Suprapubic skin (tissue), 4 donors: ENCODE results near the gene TPI1. TPM values are rescaled to one million over a fixed set of nuclear protein-coding genes. Genes with fewer than 3 reads are reported as not detected.

Experiments
- DNase-seq, 2 donors: peaks; one replicate each; pipeline ENCODE4 v3.0.0-alpha.2; 2019; ENCODE audit warnings: low spot score in 2 of 2
- H3K27ac ChIP-seq: fragments of 200-600 bp; sonication (generic); one replicate; pipeline ENCODE4 v1.5.1; 2019
- H3K27me3 ChIP-seq: fragments of 200-600 bp; sonication (generic); one replicate; pipeline ENCODE4 v1.5.1; 2019
- H3K36me3 ChIP-seq: fragments of 200-600 bp; sonication (generic); one replicate; pipeline ENCODE4 v1.5.1; 2019
- H3K4me1 ChIP-seq: fragments of 200-600 bp; sonication (generic); one replicate; pipeline ENCODE4 v1.5.1; 2019
- H3K4me3 ChIP-seq: fragments of 200-600 bp; sonication (generic); one replicate; pipeline ENCODE4 v1.5.1; 2019; ENCODE audit warnings: mild to moderate bottlenecking
- H3K9me3 ChIP-seq: fragments of 200-600 bp; sonication (generic); one replicate; pipeline ENCODE4 v1.5.1; 2019
- CTCF ChIP-seq, 2 donors: fragments of 200-600 bp in 1 of 2; fragments of 450-650 bp in 1 of 2; sonication (generic) in 1 of 2; IDR thresholded peaks; one replicate each; pipeline ENCODE4 v1.5.1; 2016 to 2019; ENCODE audit warnings: antibody characterized with exemption in 2 of 2, mild to moderate bottlenecking in 1 of 2, moderate library complexity in 1 of 2
- EP300 ChIP-seq: sonication (generic); formaldehyde crosslinking; IDR thresholded peaks from one replicate; pipeline ENCODE4 v1.6.1; 2017; ENCODE audit warnings: antibody characterized with exemption
- POLR2A ChIP-seq, 2 donors: fragments of 450-650 bp; IDR thresholded peaks; one replicate each; pipeline ENCODE4 v1.6.1; 2017; ENCODE audit warnings: antibody characterized with exemption in 2 of 2, mild to moderate bottlenecking in 2 of 2, moderate library complexity in 2 of 2
- POLR2AphosphoS5 ChIP-seq, 3 donors: sonication (generic); formaldehyde crosslinking; IDR thresholded peaks; one replicate each; pipeline ENCODE4 v1.6.1; 2017; ENCODE audit warnings: antibody characterized with exemption in 3 of 3
- WGBS: methylation state at CpG from one replicate; pipeline ENCODE4 v1.1.5; 2018; 5-methylcytosine and 5-hydroxymethylcytosine counted together
- total RNA-seq, 4 donors: library from RNA; depleted of rRNA; stranded (reverse); fragments of >200 nt; gene quantifications; one replicate each; pipeline ENCODE4 v1.1.0, GENCODE V29; 2016

The TPI1 gene
- total RNA-seq, 4 donors from 2014 or later, result 185 to 498 (median 405) TPM

GRCh38 chr12:6838854-6839253 is 28.5 kb upstream of the TPI1 start:
- peaks cover 46% of the 10 kb centered on the region for H3K36me3 ChIP-seq
- no peaks in the 10 kb centered on the region for H3K4me1 ChIP-seq
- no peak overlapping the region for H3K4me3 ChIP-seq
- H3K9me3 ChIP-seq, result no peaks in the 10 kb centered on the region
- H3K27me3 ChIP-seq, result no peaks in the 10 kb centered on the region
- DNase-seq, result no peak
- WGBS, result 85% methylated on average over 16 of the region's 16 CpGs
- TF ChIP-seq EP300 (no peak), POLR2A (IDR thresholded peaks at IDR 0.05) (no peak), POLR2AphosphoS5 (IDR thresholded peaks at IDR 0.05) (no peak), CTCF (IDR thresholded peaks at IDR 0.05) (no peak)
- H3K27ac ChIP-seq, result no peak overlapping the region

- Histone ChIP-seq H3K9me3 (no peaks in the 10 kb centered on the region), H3K36me3 (peaks cover 43% of the 10 kb centered on the region)
- 78% methylated on average over 10 of the region's 10 CpGs for WGBS
These were observed 27.7 kb upstream of the TPI1 start for GRCh38 chr12:6839482-6840201.

DNA sequence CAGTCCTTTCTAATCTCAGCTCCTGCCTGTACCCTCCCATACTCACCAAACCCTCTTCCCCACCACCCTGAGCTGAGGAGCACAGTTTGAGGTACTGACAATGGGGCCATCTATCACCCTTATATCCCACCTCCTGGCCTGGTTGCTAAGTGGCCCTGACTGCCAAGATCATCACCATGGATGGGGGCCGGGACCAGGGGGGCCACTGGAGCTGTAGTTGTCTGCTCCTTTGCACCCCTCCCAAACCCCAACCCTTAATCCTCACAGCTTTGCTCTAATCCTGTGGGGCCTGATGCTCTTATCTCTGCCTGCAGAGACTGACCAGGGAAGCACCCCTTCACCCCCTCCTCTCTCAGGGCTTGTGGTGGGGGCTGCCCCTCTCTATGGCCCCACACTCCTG is 27.0 kb upstream of the TPI1 start:
- no peaks in the 10 kb centered on the region for H3K4me1 ChIP-seq
- no peaks in the 10 kb centered on the region for H3K27me3 ChIP-seq
- H3K27ac ChIP-seq, result no peak overlapping the region
- H3K4me3 ChIP-seq, result no peak overlapping the region
- H3K9me3 ChIP-seq, result no peaks in the 10 kb centered on the region
- TF ChIP-seq CTCF (IDR thresholded peaks at IDR 0.05) (no peak), POLR2AphosphoS5 (IDR thresholded peaks at IDR 0.05) (no peak)
- peaks cover 46% of the 10 kb centered on the region for H3K36me3 ChIP-seq
- WGBS, result 93% methylated on average over 1 of the region's 1 CpG
- DNase-seq, result no peak

More at GRCh38 chr12:6839482-6840201, 27.7 kb upstream of the TPI1 start:
- no peak for DNase-seq
- Histone ChIP-seq H3K4me1 (no peaks in the 10 kb centered on the region), H3K27me3 (no peaks in the 10 kb centered on the region), H3K27ac (no peak overlapping the region), H3K4me3 (no peak overlapping the region)
- no peak for TF ChIP-seq POLR2AphosphoS5 (IDR thresholded peaks at IDR 0.05)
- no peak for TF ChIP-seq POLR2A (IDR thresholded peaks at IDR 0.05)
- no peak for TF ChIP-seq EP300
- no peak for TF ChIP-seq CTCF (IDR thresholded peaks at IDR 0.05)

DNA sequence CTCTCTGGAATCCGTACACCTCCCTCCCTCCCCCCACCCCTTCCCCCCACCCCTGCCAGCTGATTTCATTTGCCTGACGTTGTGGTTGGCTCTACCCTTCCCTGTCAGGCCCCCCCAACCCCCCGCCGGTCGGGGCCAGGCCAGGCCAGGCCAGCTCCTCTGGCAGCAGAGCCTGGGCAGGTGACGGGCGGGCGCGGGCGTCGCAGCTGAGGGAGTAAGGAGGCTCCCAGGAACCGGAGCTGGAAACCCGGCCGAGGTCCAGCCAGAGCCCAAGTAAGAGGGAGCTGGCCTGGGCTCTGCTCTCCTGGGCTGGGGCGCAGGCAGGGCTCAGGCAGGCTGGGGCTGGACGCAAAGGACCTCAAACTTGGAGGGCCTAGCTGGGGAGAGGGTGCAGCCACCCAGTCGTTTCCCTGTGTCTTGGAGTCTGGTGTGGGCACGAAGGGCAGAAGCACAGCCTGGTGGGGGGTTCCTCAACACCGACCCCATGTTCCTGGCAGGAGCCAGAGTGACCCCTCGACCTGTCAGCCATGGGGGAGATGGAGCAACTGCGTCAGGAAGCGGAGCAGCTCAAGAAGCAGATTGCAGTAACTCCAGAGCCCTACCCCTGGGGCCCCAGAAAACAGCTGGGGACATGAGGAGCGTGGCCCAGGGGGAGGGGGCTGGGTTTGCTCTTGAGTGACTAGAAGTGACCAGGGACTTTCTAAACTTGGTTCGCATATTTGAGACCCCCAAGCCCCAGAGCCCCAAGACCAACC is 26.4 kb upstream of the TPI1 start, which contains the start of gene GNB3:
GNB3 (plus strand) TSS at position 165 of the 755 bp plus-strand sequence; CDS start at position 528, 363 bp downstream.
- no peak for TF ChIP-seq POLR2A (IDR thresholded peaks at IDR 0.05)
- TF ChIP-seq EP300, result no peak
- TF ChIP-seq POLR2AphosphoS5 (IDR thresholded peaks at IDR 0.05), result no peak
- no peak for TF ChIP-seq CTCF (IDR thresholded peaks at IDR 0.05)
- Histone ChIP-seq H3K36me3 (peaks cover 53% of the 10 kb centered on the region), H3K4me1 (no peaks in the 10 kb centered on the region), H3K27me3 (no peaks in the 10 kb centered on the region), H3K9me3 (no peaks in the 10 kb centered on the region), H3K27ac (no peak within 1 kb of the TSS), H3K4me3 (no peak within 1 kb of the TSS)
- DNase-seq, result no peak
- WGBS, result 67% methylated on average over 14 of the region's 24 CpGs

DNA sequence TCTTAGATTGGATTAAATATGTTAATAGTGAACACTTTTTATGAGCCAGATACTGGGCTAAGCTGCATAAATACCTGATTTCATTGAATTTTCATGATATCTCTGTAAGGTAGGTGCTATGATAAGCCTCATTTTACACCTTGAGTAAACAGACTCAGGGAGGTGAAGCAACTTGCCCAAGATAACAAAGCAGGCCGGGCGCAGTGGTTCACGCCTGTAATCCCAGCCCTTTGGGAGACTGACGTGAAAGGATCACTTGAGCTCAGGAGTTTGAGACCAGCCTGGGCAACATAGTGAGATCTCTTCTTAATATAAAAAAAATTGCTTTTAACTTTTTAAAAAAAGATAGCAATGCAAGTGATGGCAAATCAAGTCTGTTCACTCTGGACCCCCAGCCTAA is 25.3 kb upstream of the TPI1 start:
- Histone ChIP-seq H3K27ac (no peak overlapping the region), H3K4me3 (no peak overlapping the region), H3K36me3 (peaks cover 62% of the 10 kb centered on the region), H3K9me3 (no peaks in the 10 kb centered on the region), H3K27me3 (no peaks in the 10 kb centered on the region), H3K4me1 (no peaks in the 10 kb centered on the region)
- 95% methylated on average over 4 of the region's 4 CpGs for WGBS
- DNase-seq, result no peak
- TF ChIP-seq CTCF (IDR thresholded peaks at IDR 0.05) (no peak), POLR2A (IDR thresholded peaks at IDR 0.05) (no peak), EP300 (no peak)
